D721Med (cell line): ENCODE data around the gene ZBTB42.
A peak's percentile ranks its signal among the peaks of the same experiment; 100 is the strongest.

Source experiments
- DNase-seq: peaks from one replicate; pipeline ENCODE4 v3.0.0; 2011; ENCODE audit warnings: low spot score; ENCODE audit not compliant: insufficient read length
- FAIRE-seq: peaks from 2 replicates; lab custom pipeline; 2011; peaks lifted over from hg19 to GRCh38; lab: Jason Lieb, UNC
- CTCF ChIP-seq: IDR thresholded peaks from 2 replicates; pipeline ENCODE4 v1.5.1; 2012; ENCODE audit warnings: mild to moderate bottlenecking, control low read depth; ENCODE audit not compliant: insufficient read depth; ENCODE audit errors: missing control alignments

The ZBTB42 gene

GRCh38 chr14:104770851-104771272 is 30.0 kb upstream of the ZBTB42 start:
- DNase-seq = no peak
- FAIRE-seq = no peak
- TF ChIP-seq CTCF = peak; percentile 12

GRCh38 chr14:104771374-104771773 is 29.5 kb upstream of the ZBTB42 start:
- FAIRE-seq (no peak), DNase-seq (no peak)
- no peak for TF ChIP-seq CTCF

- DNase-seq = no peak
- TF ChIP-seq CTCF = no peak
- FAIRE-seq = no peak
Measured at GRCh38 chr14:104771918-104772706, 28.8 kb upstream of the ZBTB42 start.

GRCh38 chr14:104772707-104773504 is 28.0 kb upstream of the ZBTB42 start:
- FAIRE-seq = no peak
- no peak for DNase-seq
- no peak for TF ChIP-seq CTCF

- DNase-seq = no peak
- TF ChIP-seq CTCF = no peak
Measured at GRCh38 chr14:104773505-104774452, 27.1 kb upstream of the ZBTB42 start.

GRCh38 chr14:104774453-104775072 is 26.3 kb upstream of the ZBTB42 start:
- FAIRE-seq (no peak), DNase-seq (no peak)
- no peak for TF ChIP-seq CTCF

More at GRCh38 chr14:104773505-104774452, 27.1 kb upstream of the ZBTB42 start:
- no peak for FAIRE-seq
